H1 (cell line): Measurements from ENCODE around the gene CXCL9. TPM values are rescaled to one million over a fixed set of nuclear protein-coding genes. Genes with fewer than 3 reads are reported as not detected.
"Not testable (repeated sequence)": the region's sequence is repeated elsewhere in the genome, so short reads cannot be mapped to it uniquely, and the experiment has no call there.

Experiments
- CTCF ChIA-PET: fragments of 300-600 bp; sonication (Branson Sonifier 250); formaldehyde crosslinking; loops from one replicate; lab custom pipeline; 2021; ENCODE audit not compliant: partially characterized antibody; lab: Charles Lee
- POLR2A ChIA-PET: fragments of 300-600 bp; sonication (Branson Sonifier 250); formaldehyde crosslinking; loops from one replicate; lab custom pipeline; 2021; ENCODE audit warnings: inconsistent platforms; ENCODE audit not compliant: partially characterized antibody; lab: Charles Lee
- DNase-seq, 2 experiments: peaks; one replicate each; pipeline versions ENCODE4 v3.0.0 to v3.0.0-alpha.2; 2010 to 2022; ENCODE audit warnings: low spot score in 2 of 2, low read depth in 1 of 2, mixed read lengths in 1 of 2
- FAIRE-seq: peaks from 2 replicates; lab custom pipeline; 2011; peaks lifted over from hg19 to GRCh38; lab: Jason Lieb, UNC
- H2AFZ ChIP-seq: 2 replicates; pipeline ENCODE4 v1.8.1; 2012; ENCODE audit warnings: low read length, inconsistent platforms
- H2AK5ac ChIP-seq: 2 replicates; pipeline ENCODE4 v1.6.1; 2013; ENCODE audit warnings: low read depth, low read length
- H2BK120ac ChIP-seq: replicated peaks from 2 replicates; pipeline ENCODE3; 2013; ENCODE audit warnings: low read depth, low read length, inconsistent platforms
- H2BK12ac ChIP-seq: 2 replicates; pipeline ENCODE4 v1.6.1; 2013; ENCODE audit warnings: low read depth, low read length
- H2BK15ac ChIP-seq: 2 replicates; pipeline ENCODE4 v1.6.1; 2013; ENCODE audit warnings: low read length
- H2BK20ac ChIP-seq: 2 replicates; pipeline ENCODE4 v1.6.1; 2013; ENCODE audit warnings: low read length
- H2BK5ac ChIP-seq: 2 replicates; pipeline ENCODE4 v1.6.1; 2013; ENCODE audit warnings: low read depth, low read length
- H3K14ac ChIP-seq: 2 replicates; pipeline ENCODE4 v1.6.1; 2013; ENCODE audit warnings: inconsistent platforms; ENCODE audit not compliant: insufficient read length
- H3K18ac ChIP-seq: 2 replicates; pipeline ENCODE4 v1.6.1; 2013; ENCODE audit warnings: low read length; ENCODE audit errors: extremely low read depth
- H3K23ac ChIP-seq: 2 replicates; pipeline ENCODE4 v1.6.1; 2013; ENCODE audit warnings: inconsistent platforms; ENCODE audit not compliant: insufficient read length
- H3K23me2 ChIP-seq: 2 replicates; pipeline ENCODE4 v1.6.1; 2013; ENCODE audit warnings: low read depth, low read length
- H3K27ac ChIP-seq: 2 replicates; pipeline ENCODE4 v1.6.1; 2011; ENCODE audit warnings: low read depth, low read length, inconsistent platforms
- H3K27me3 ChIP-seq, 4 experiments: replicated peaks in 1 of 4; 1 replicate in 1 of 4; 2 replicates in 3 of 4; pipeline versions ENCODE4 v1.6.1 to v1.8.1; 2011 to 2013; ENCODE audit warnings: low read length in 3 of 4, mild to moderate bottlenecking in 3 of 4, inconsistent platforms in 2 of 4, mixed read lengths in 2 of 4, moderate library complexity in 1 of 4; ENCODE audit not compliant: control insufficient read depth in 3 of 4, insufficient read depth in 3 of 4; ENCODE audit errors: extremely low read depth in 1 of 4
- H3K36me3 ChIP-seq, 4 experiments: 2 replicates each; pipeline versions ENCODE4 v1.6.1 to v1.8.1; 2011 to 2013; ENCODE audit warnings: mild to moderate bottlenecking in 4 of 4, low read length in 3 of 4, moderate library complexity in 2 of 4, control low read depth in 1 of 4, inconsistent platforms in 1 of 4; ENCODE audit not compliant: insufficient read depth in 4 of 4, control insufficient read depth in 2 of 4
- H3K4ac ChIP-seq: replicated peaks from 2 replicates; pipeline ENCODE3; 2013; ENCODE audit warnings: low read length, low read depth, mixed read lengths, inconsistent platforms; ENCODE audit not compliant: insufficient read length
- H3K4me1 ChIP-seq, 4 experiments: replicated peaks in 1 of 4; 1 replicate in 1 of 4; 2 replicates in 3 of 4; pipeline versions ENCODE4 v1.6.1 to v1.8.1; 2011 to 2013; ENCODE audit warnings: low read length in 3 of 4, inconsistent platforms in 2 of 4, mixed read lengths in 1 of 4; ENCODE audit not compliant: insufficient read depth in 4 of 4, control insufficient read depth in 3 of 4
- H3K4me2 ChIP-seq, 2 experiments: 2 replicates each; pipeline versions ENCODE4 v1.6.1 to v1.8.1; 2011 to 2013; ENCODE audit warnings: low read depth in 2 of 2, low read length in 2 of 2, control low read depth in 1 of 2, inconsistent platforms in 1 of 2, mild to moderate bottlenecking in 1 of 2; ENCODE audit not compliant: insufficient read depth in 1 of 2
- H3K4me3 ChIP-seq, 4 experiments: fragments of 200-600, 300-600 bp in 1 of 4; sonication (generic), shearing (Covaris generic), sonication (Bioruptor Twin) in 1 of 4; 2 replicates each; pipeline versions ENCODE4 v1.5.1 to v1.8.1; 2011 to 2016; ENCODE audit warnings: low read length in 4 of 4, low read depth in 3 of 4, control low read depth in 2 of 4, inconsistent platforms in 2 of 4, mild to moderate bottlenecking in 2 of 4, mixed read lengths in 1 of 4, moderate library complexity in 1 of 4; ENCODE audit not compliant: insufficient read depth in 2 of 4; ENCODE audit errors: extremely low read depth in 1 of 4
- H3K56ac ChIP-seq: replicated peaks from 2 replicates; pipeline ENCODE3; 2013; ENCODE audit warnings: low read depth, mild to moderate bottlenecking, mixed read lengths, low read length, inconsistent platforms; ENCODE audit not compliant: insufficient read length
- H3K79me1 ChIP-seq: 2 replicates; pipeline ENCODE4 v1.6.1; 2013; ENCODE audit warnings: low read depth, low read length, control low read depth
- H3K79me2 ChIP-seq, 2 experiments: 2 replicates each; pipeline versions ENCODE4 v1.6.1 to v1.8.1; 2012 to 2013; ENCODE audit warnings: low read length in 2 of 2, mild to moderate bottlenecking in 2 of 2, inconsistent platforms in 1 of 2; ENCODE audit not compliant: insufficient read depth in 2 of 2, control insufficient read depth in 1 of 2
- H3K9ac ChIP-seq, 4 experiments: replicated peaks in 1 of 4; 1 replicate in 1 of 4; 2 replicates in 3 of 4; pipeline versions ENCODE4 v1.6.1 to v1.8.1; 2011 to 2013; ENCODE audit warnings: low read depth in 3 of 4, low read length in 3 of 4, control low read depth in 2 of 4, mild to moderate bottlenecking in 2 of 4, moderate library complexity in 2 of 4, inconsistent platforms in 1 of 4; ENCODE audit errors: extremely low read depth in 1 of 4
- H3K9me3 ChIP-seq, 2 experiments: 2 replicates each; pipeline versions ENCODE4 v1.6.1 to v1.8.1; 2012 to 2013; ENCODE audit warnings: mild to moderate bottlenecking in 2 of 2, moderate library complexity in 2 of 2, control low read depth in 1 of 2, inconsistent platforms in 1 of 2, low read depth in 1 of 2, low read length in 1 of 2, mixed read lengths in 1 of 2; ENCODE audit not compliant: insufficient read depth in 2 of 2
- H4K20me1 ChIP-seq, 2 experiments: replicated peaks in 1 of 2; 2 replicates each; pipeline versions ENCODE3 to v1.8.1; 2011 to 2013; ENCODE audit warnings: inconsistent platforms in 2 of 2, low read length in 2 of 2, mild to moderate bottlenecking in 1 of 2; ENCODE audit not compliant: insufficient read depth in 2 of 2, control insufficient read depth in 1 of 2
- H4K5ac ChIP-seq: 2 replicates; pipeline ENCODE4 v1.6.1; 2013; ENCODE audit warnings: low read length, low read depth, mixed read lengths, inconsistent platforms; ENCODE audit not compliant: insufficient read length
- H4K8ac ChIP-seq: 2 replicates; pipeline ENCODE4 v1.8.0; 2013; ENCODE audit warnings: mild to moderate bottlenecking, moderate library complexity, low read length, inconsistent platforms; ENCODE audit not compliant: insufficient read depth; ENCODE audit errors: extremely low read depth
- H4K91ac ChIP-seq: replicated peaks from 2 replicates; pipeline ENCODE3; 2013; ENCODE audit warnings: low read length, mixed read lengths, inconsistent platforms; ENCODE audit not compliant: insufficient read length
- WGBS, 2 experiments: shearing (Covaris generic) in 1 of 2; methylation state at CpG; one replicate each; pipeline versions ENCODE4 v1.1.6 to v1.1.7; 2013 to 2015; ENCODE audit warnings: low lambda C conversion rate in 2 of 2, mixed read lengths in 2 of 2, inconsistent platforms in 1 of 2, low coverage in 1 of 2, missing lambda C conversion rate in 1 of 2; ENCODE audit not compliant: insufficient replicate concordance in 2 of 2, insufficient coverage in 1 of 2, insufficient read length in 1 of 2; ENCODE audit errors: extremely low coverage in 1 of 2, missing lambda C conversion rate in 1 of 2; 5-methylcytosine and 5-hydroxymethylcytosine counted together
- polyA plus RNA-seq, 7 experiments: library from polyadenylated mRNA; depleted of rRNA in 3 of 7; stranded (reverse) in 5 of 7; unstranded in 2 of 7; fragments of >200 nt in 5 of 7; fragments of 200-250 nt in 2 of 7; gene quantifications; 1 replicate in 5 of 7; 2 replicates in 1 of 7; 4 replicates in 1 of 7; pipeline versions ENCODE4 v1.2.1 to v1.2.3, GENCODE V29; 2011 to 2013; ENCODE audit warnings: missing spikeins in 2 of 7, mixed read lengths in 2 of 7
- total RNA-seq: library from RNA; stranded (reverse); fragmentation: NEBNext Ultra II Directional; extraction: Animal tissue kit (Norgen Biotek cat#: 25700); gene quantifications from 2 replicates; pipeline ENCODE4 v1.2.1, GENCODE V29; 2021

CXCL9 gene
- total and polyA plus RNA-seq, 2 of the 8 experiments (the other 6 are each of a cell fraction or from before 2014, with no cell fraction given), result not detected

- H3K14ac ChIP-seq, POLR2A ChIA-PET, H3K36me3 ChIP-seq, H3K27ac ChIP-seq, H3K4me1 ChIP-seq, H2AFZ ChIP-seq, H2AK5ac ChIP-seq, H3K9ac ChIP-seq, H3K4me2 ChIP-seq, H2BK15ac ChIP-seq, H2BK5ac ChIP-seq, H4K20me1 ChIP-seq, H3K9me3 ChIP-seq, H3K79me1 ChIP-seq, H2BK12ac ChIP-seq, FAIRE-seq, H4K8ac ChIP-seq, H3K4me3 ChIP-seq, H3K56ac ChIP-seq, H3K4ac ChIP-seq, H2BK20ac ChIP-seq, H3K23ac ChIP-seq, H4K91ac ChIP-seq, H3K18ac ChIP-seq, H3K23me2 ChIP-seq, H4K5ac ChIP-seq, H3K27me3 ChIP-seq, DNase-seq, H2BK120ac ChIP-seq, H3K79me2 ChIP-seq: not testable (repeated sequence)
- WGBS, 2 experiments, result 97% methylated on average over 18 of the region's 18 CpGs; no CpG with 5 or more reads in 1 of the 2 experiments
- CTCF ChIA-PET, result interaction anchor here (1.3 to 1.5 kb wide), 2 partner anchors 44 to 335 kb away, joined by 3 read pairs; no protein-coding TSS in a partner anchor
Observed at GRCh38 chr4:76042241-76042998, 35.1 kb upstream of the CXCL9 start.
